Keratinocyte (primary cell): ENCODE measurements around the gene GPR83. TPM values are rescaled to one million over a fixed set of nuclear protein-coding genes. Genes with fewer than 3 reads are reported as not detected.

Experiments
- DNase-seq: peaks from one replicate; pipeline ENCODE4 v3.0.0-alpha.2; 2011; ENCODE audit warnings: low read depth, missing footprints, low spot score
- FAIRE-seq: peaks from 2 replicates; lab custom pipeline; 2011; peaks lifted over from hg19 to GRCh38; lab: Jason Lieb, UNC
- H2AFZ ChIP-seq: 2 replicates; pipeline ENCODE4 v1.6.0; 2012; ENCODE audit warnings: low read length, control low read depth, inconsistent platforms; ENCODE audit not compliant: control insufficient read depth
- H3K27ac ChIP-seq: 2 replicates; pipeline ENCODE4 v1.5.1; 2011; ENCODE audit warnings: low read length; ENCODE audit not compliant: control insufficient read depth, insufficient read depth
- H3K27me3 ChIP-seq: 3 replicates; pipeline ENCODE4 v1.6.0; 2011; ENCODE audit warnings: low read length; ENCODE audit not compliant: control insufficient read depth, insufficient read depth; ENCODE audit errors: extremely low read depth
- H3K36me3 ChIP-seq, 2 experiments: 2 replicates in 1 of 2; 3 replicates in 1 of 2; pipeline ENCODE4 v1.5.1; 2011; ENCODE audit warnings: low read length in 2 of 2, mild to moderate bottlenecking in 1 of 2; ENCODE audit not compliant: control insufficient read depth in 2 of 2, insufficient read depth in 2 of 2; ENCODE audit errors: extremely low read depth in 1 of 2
- H3K4me1 ChIP-seq: 3 replicates; pipeline ENCODE4 v1.5.1; 2011; ENCODE audit warnings: low read length; ENCODE audit not compliant: control insufficient read depth, insufficient read depth; ENCODE audit errors: extremely low read depth
- H3K4me2 ChIP-seq: 3 replicates; pipeline ENCODE4 v1.6.0; 2011; ENCODE audit warnings: low read depth, low read length; ENCODE audit not compliant: control insufficient read depth, insufficient read depth; ENCODE audit errors: extremely low read depth
- H3K4me3 ChIP-seq, 3 experiments: fragments of 200-600 bp in 1 of 3; sonication (generic) in 1 of 3; 2 replicates in 2 of 3; 3 replicates in 1 of 3; pipeline ENCODE4 v1.5.1; 2011 to 2016; ENCODE audit warnings: low read length in 3 of 3, mild to moderate bottlenecking in 3 of 3, control low read depth in 2 of 3, inconsistent platforms in 1 of 3, low read depth in 1 of 3, mixed read lengths in 1 of 3, mixed run types in 1 of 3, moderate library complexity in 1 of 3; ENCODE audit not compliant: control insufficient read depth in 2 of 3, insufficient read depth in 2 of 3; ENCODE audit errors: extremely low read depth in 1 of 3
- H3K79me2 ChIP-seq: 2 replicates; pipeline ENCODE4 v1.6.0; 2012; ENCODE audit warnings: low read length; ENCODE audit not compliant: control insufficient read depth, insufficient read depth
- H3K9ac ChIP-seq: 3 replicates; pipeline ENCODE4 v1.6.0; 2011; ENCODE audit warnings: low read length; ENCODE audit not compliant: control insufficient read depth, insufficient read depth; ENCODE audit errors: extremely low read depth
- H3K9me1 ChIP-seq: 3 replicates; pipeline ENCODE4 v1.6.0; 2011; ENCODE audit warnings: low read length; ENCODE audit not compliant: control insufficient read depth, insufficient read depth; ENCODE audit errors: extremely low read depth
- H3K9me3 ChIP-seq: 2 replicates; pipeline ENCODE4 v1.5.1; 2012; ENCODE audit warnings: low read depth, low read length; ENCODE audit not compliant: control insufficient read depth
- H4K20me1 ChIP-seq: 3 replicates; pipeline ENCODE4 v1.6.0; 2011; ENCODE audit warnings: low read length; ENCODE audit not compliant: control insufficient read depth, insufficient read depth; ENCODE audit errors: extremely low read depth
- EZH2 ChIP-seq: IDR thresholded peaks from one replicate; pipeline ENCODE4 v1.6.1; 2012; ENCODE audit warnings: inconsistent platforms, mild to moderate bottlenecking, low read length, moderate library complexity
- dilution Hi-C: fragments of 300-500 bp; cut with MboI; formaldehyde crosslinking; loops from one replicate; pipeline ENCODE4 v1.7.0; 2020; ENCODE audit warnings: low sequenced_read_pairs; ENCODE audit not compliant: extremely low pct_ligation_motif_present
- polyA minus RNA-seq, 3 experiments: library from RNA; depleted of rRNA, polyadenylated mRNA; stranded (reverse); fragments of >200 nt; gene quantifications; 1 replicate in 1 of 3; 2 replicates in 1 of 3; 3 replicates in 1 of 3; pipeline ENCODE4 v1.2.3, GENCODE V29; 2011
- polyA plus RNA-seq, 5 experiments: library from polyadenylated mRNA; depleted of rRNA in 3 of 5; stranded (reverse) in 3 of 5; stranded (forward) in 1 of 5; unstranded in 1 of 5; fragments of >200 nt; gene quantifications; 1 replicate in 1 of 5; 2 replicates in 3 of 5; 3 replicates in 1 of 5; pipeline versions ENCODE4 v1.2.1 to v1.2.3, GENCODE V29; 2011 to 2012; ENCODE audit warnings: missing spikeins in 2 of 5, low read depth in 1 of 5, low replicate concordance in 1 of 5
- TF ChIP-seq, protein P1 (sequence below), 3 experiments: IDR thresholded peaks in 1 of 3; conservative IDR thresholded peaks in 1 of 3; optimal IDR thresholded peaks in 1 of 3; 2 replicates in 2 of 3; 3 replicates in 1 of 3; pipeline versions ENCODE3 to v1.5.1; 2011; ENCODE audit warnings: low read length in 3 of 3, mild to moderate bottlenecking in 3 of 3, moderate library complexity in 2 of 3, control low read depth in 1 of 3, inconsistent platforms in 1 of 3; ENCODE audit not compliant: insufficient read depth in 2 of 3; ENCODE audit errors: extremely low read depth in 1 of 3

GPR83 gene
- polyA plus RNA-seq (0.04 TPM in 2 of 3 replicates, not detected in the other), polyA minus RNA-seq (0.22 TPM in 1 of 3 replicates, not detected in the others)
- polyA plus RNA-seq (2011; ENCODE audit: low read depth), result 0.07 TPM
- not detected in 2 replicates for polyA plus RNA-seq (2011; cell fraction: cytosol; rRNA removed)
- 0.23 TPM in 2 replicates for polyA plus RNA-seq (2011; cell fraction: nucleus; rRNA removed)
- polyA plus RNA-seq (2012; ENCODE audit: low replicate concordance), result 0.10 TPM in 1 of 2 replicates, not detected in the other
- polyA minus RNA-seq (2011; cell fraction: cytosol; rRNA and poly(A)+ RNA removed), result not detected
- polyA minus RNA-seq (2011; cell fraction: nucleus; rRNA and poly(A)+ RNA removed), result 0.11 and 0.31 TPM in 2 replicates

DNA sequence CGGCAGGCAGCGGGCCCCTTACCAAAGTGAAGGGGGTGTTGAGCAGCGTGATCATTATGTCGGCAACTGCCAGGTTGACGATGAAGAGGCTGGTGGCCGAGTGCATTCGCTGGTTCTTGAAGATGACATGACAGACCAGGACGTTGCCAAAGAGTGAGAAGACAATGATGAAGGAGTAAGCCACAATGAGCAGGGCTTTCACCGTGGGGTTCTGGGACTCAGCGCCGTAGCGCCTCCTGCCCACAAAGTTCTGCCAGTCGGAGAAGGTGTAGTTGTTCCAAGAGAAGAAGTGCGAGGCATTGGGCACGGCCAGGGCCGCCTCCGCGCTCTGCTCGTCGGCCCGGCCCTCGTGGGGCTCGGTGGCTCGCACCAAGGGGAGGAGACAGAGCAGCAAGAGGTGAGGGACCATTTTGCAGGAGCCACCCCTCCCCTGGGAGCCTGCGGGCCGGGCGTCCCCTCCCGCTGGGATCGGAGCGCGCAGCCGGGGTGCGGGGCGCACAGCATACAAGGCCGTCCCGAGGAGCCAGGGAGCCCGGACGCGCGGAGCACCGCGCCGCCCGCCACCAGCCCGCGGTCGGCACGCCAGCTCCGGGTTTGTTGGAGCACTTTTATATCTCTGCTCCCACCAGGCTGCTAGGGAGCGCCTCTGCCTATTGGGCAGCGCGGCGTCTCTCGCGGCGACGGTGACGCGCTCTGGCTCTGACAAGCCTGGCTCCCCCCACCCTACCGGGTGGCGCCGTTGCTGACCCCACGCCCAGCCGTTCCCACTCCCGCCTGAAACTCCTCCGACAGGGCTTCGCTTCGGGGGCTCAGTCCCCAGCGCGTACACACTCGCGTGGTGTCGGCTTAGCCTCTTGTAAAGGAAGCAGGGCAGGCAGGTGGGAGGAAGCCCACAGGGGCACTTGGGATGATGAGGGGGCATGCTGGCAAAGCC lies at the start of gene GPR83:
Gene GPR83 (minus strand): TSS at position 581 of the 934 bp plus-strand sequence. CDS start 172 bp downstream, at position 409.
- dilution Hi-C loops, result no loop called here
- Histone ChIP-seq H3K27me3 (peaks cover 32% of the 10 kb centered on the region), H3K79me2 (no peaks in the 10 kb centered on the region), H3K4me2 (peak within 1 kb of the TSS; percentile 77), H3K9me1 (no peaks in the 10 kb centered on the region), H3K4me1 (peaks cover 11% of the 10 kb centered on the region), H4K20me1 (no peaks in the 10 kb centered on the region), H3K4me3 (peak within 1 kb of the TSS; percentile 1 to 46 (median 5)), H3K36me3 (no peaks in the 10 kb centered on the region), H3K9ac (no peak within 1 kb of the TSS), H2AFZ (peak within 1 kb of the TSS; percentile 16), H3K27ac (no peak within 1 kb of the TSS), H3K9me3 (no peaks in the 10 kb centered on the region)
- FAIRE-seq, result no peak
- no peak for DNase-seq
- TF ChIP-seq, protein P1, sequence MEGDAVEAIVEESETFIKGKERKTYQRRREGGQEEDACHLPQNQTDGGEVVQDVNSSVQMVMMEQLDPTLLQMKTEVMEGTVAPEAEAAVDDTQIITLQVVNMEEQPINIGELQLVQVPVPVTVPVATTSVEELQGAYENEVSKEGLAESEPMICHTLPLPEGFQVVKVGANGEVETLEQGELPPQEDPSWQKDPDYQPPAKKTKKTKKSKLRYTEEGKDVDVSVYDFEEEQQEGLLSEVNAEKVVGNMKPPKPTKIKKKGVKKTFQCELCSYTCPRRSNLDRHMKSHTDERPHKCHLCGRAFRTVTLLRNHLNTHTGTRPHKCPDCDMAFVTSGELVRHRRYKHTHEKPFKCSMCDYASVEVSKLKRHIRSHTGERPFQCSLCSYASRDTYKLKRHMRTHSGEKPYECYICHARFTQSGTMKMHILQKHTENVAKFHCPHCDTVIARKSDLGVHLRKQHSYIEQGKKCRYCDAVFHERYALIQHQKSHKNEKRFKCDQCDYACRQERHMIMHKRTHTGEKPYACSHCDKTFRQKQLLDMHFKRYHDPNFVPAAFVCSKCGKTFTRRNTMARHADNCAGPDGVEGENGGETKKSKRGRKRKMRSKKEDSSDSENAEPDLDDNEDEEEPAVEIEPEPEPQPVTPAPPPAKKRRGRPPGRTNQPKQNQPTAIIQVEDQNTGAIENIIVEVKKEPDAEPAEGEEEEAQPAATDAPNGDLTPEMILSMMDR (optimal IDR thresholded peaks at IDR 0.05 in 1 of 3, IDR thresholded peaks at IDR 0.05 in 1 of 3, conservative IDR thresholded peaks at IDR 0.05 in 1 of 3; ENCODE audit: extremely low read depth in 1 of 3, insufficient read depth in 2 of 3, low read length in 3 of 3), result no peak
- TF ChIP-seq EZH2, result peak; percentile 83

DNA sequence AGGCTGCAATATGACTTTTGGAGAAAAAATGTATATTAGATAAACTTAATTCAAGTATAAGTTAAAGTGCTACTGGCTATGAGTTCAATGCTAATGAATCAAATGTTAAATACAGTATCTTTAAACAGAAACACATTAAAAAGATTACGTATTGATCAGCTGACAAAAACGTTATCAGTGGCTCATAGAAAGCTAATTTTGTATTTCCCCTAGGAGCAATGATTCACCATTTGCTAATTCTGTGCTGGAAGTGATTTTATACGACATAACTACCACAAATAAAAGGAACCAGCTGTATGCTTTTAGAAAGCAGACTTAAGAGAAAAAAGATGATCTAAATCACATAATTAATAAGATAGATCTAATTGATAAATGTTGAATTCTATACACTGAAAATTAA lies 48.8 kb upstream of the GPR83 start:
- peaks cover 12% of the 10 kb centered on the region for H3K4me1 ChIP-seq
- TF ChIP-seq, protein P1 (optimal IDR thresholded peaks at IDR 0.05 in 1 of 3, IDR thresholded peaks at IDR 0.05 in 1 of 3, conservative IDR thresholded peaks at IDR 0.05 in 1 of 3; ENCODE audit: extremely low read depth in 1 of 3, insufficient read depth in 2 of 3, low read length in 3 of 3), result no peak
- TF ChIP-seq EZH2, result no peak
- dilution Hi-C loops, result no loop called here
- no peaks in the 10 kb centered on the region for H3K36me3 ChIP-seq
- no peaks in the 10 kb centered on the region for H3K9me1 ChIP-seq
- DNase-seq (no peak), FAIRE-seq (no peak)
- no peak overlapping the region for H3K9ac ChIP-seq
- H3K4me2 ChIP-seq, result no peak overlapping the region
- H3K27ac ChIP-seq, result peak overlapping the region; percentile 58
- no peaks in the 10 kb centered on the region for H3K27me3 ChIP-seq
- H3K9me3 ChIP-seq, result no peaks in the 10 kb centered on the region
- H3K4me3 ChIP-seq, result no peak overlapping the region
- no peaks in the 10 kb centered on the region for H3K79me2 ChIP-seq
- no peaks in the 10 kb centered on the region for H4K20me1 ChIP-seq
- no peak overlapping the region for H2AFZ ChIP-seq
